Stimulated activated CD4-positive, alpha-beta T cell treated with anti-CD3 and anti-CD28 coated beads, Interleukin-4, amount 100 ng/mL, for 24 hours (primary cell): ENCODE results near the gene ERGIC3.

ENCODE experiments used
- DNase-seq: peaks from one replicate; pipeline ENCODE4 v3.0.0-alpha.2; 2020

ERGIC3 gene

GRCh38 chr20:35562541-35563110, 20.7 kb downstream of the ERGIC3 start:
- DNase-seq, result no peak

DNA sequence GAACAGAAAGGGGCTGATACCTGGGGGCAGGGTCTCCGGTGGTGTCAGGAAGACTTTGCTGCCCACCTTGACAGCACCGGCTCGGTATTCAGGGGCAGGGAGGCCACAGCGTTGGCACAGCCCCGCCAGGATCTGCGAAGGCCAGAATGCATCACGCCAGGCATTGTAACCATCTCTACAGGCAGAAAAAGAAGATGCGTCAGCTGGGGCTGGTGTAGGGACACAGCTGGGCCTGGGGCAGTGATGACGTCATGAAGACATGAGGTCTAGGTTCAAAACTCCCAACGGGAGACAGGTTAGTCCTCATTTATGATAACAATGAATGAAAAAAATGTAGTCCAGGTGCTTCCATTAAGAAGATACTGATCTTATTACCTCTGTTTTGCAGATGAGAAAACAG, 22.0 kb downstream of the ERGIC3 start:
- no peak for DNase-seq

GRCh38 chr20:35564905-35565304, 23.0 kb downstream of the ERGIC3 start:
- no peak for DNase-seq

- no peak for DNase-seq
These were observed 26.8 kb downstream of the ERGIC3 start for GRCh38 chr20:35568645-35569044.

- no peak for DNase-seq
These were observed 29.7 kb downstream of the ERGIC3 start for GRCh38 chr20:35571555-35571954.

- DNase-seq, result no peak
These were observed 31.0 kb downstream of the ERGIC3 start for GRCh38 chr20:35572838-35573237.

GRCh38 chr20:35575958-35576357, 34.1 kb downstream of the ERGIC3 start:
- DNase-seq, result no peak

DNA sequence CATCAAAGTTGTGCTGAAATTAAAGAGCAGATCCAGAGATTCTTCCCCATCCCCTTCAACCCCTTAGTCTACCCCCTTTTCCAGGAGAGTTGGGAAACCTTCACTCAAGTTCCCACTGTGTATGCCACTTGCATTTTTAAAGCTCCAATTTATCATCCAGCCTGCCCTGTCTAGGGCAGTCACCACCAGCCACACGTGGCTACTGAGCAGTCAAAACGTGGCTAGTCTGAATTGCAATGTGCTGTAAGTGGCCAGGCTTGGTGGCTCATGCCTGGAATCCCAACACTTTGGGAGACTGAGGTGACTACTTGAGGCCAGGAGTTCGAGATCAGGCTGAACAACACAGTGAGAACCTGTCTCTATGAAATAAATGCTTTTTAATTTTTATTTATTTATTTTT, 34.9 kb downstream of the ERGIC3 start:
- no peak for DNase-seq

DNA sequence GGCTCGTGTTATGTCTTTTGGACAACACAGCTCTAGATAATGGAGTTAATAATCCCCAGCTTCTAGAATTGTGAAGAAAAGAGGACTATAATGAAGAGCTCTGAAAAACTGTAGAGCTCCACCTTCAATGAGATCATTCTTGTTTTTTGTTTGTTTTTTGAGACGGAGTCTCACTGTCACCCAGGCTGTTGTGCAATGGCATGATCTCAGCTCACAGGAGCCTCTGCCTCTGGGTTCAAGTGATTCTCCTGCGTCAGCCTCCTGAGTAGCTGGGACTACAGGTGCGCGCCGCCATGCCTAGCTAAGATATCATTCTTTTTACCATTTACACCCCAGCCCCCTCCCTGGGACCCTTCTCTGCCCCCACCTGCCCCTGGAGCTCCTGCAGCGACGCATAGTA, 36.6 kb downstream of the ERGIC3 start:
- DNase-seq, result no peak

DNA sequence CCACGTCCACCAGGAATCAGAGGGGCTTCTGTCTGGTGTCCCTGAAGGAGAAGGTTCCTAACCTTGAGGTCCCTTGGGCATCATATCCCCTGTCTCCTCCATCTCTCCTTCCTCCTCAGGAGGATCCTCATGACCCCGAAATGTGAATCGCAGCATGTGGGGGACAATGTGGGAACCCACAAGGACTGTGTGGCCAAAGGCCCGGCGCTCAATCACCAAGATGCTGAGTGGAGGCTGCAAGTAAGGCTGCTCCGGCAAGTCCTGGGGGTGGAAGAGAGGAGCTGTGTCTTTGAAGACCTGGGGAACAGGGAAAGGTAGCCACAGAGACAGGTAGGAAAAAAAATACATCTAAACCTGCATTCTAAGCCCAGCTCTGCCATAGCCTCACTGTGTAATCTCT, 37.3 kb downstream of the ERGIC3 start:
- no peak for DNase-seq

DNA sequence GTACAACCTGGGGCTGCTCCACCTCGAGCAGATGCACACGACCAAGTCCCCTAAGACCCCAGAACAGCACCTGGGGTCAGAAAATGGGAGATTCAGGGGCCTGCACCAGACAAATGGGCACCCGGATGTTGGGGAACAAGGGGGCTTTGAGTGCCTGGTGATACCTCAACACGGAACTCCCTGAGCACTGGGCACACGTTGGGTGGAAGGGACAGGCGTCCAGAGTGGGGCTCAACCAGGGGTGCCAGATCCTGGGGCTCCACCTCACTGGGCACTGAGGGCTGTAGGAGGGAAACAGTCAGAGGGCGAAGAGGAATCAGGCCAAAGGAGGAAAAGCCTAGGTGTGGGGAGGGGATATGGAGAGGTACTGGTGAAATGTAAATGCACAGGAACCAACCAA, 40.3 kb downstream of the ERGIC3 start:
- DNase-seq, result no peak

- DNase-seq, result no peak
These were observed 41.0 kb downstream of the ERGIC3 start for GRCh38 chr20:35582741-35583404.

DNA sequence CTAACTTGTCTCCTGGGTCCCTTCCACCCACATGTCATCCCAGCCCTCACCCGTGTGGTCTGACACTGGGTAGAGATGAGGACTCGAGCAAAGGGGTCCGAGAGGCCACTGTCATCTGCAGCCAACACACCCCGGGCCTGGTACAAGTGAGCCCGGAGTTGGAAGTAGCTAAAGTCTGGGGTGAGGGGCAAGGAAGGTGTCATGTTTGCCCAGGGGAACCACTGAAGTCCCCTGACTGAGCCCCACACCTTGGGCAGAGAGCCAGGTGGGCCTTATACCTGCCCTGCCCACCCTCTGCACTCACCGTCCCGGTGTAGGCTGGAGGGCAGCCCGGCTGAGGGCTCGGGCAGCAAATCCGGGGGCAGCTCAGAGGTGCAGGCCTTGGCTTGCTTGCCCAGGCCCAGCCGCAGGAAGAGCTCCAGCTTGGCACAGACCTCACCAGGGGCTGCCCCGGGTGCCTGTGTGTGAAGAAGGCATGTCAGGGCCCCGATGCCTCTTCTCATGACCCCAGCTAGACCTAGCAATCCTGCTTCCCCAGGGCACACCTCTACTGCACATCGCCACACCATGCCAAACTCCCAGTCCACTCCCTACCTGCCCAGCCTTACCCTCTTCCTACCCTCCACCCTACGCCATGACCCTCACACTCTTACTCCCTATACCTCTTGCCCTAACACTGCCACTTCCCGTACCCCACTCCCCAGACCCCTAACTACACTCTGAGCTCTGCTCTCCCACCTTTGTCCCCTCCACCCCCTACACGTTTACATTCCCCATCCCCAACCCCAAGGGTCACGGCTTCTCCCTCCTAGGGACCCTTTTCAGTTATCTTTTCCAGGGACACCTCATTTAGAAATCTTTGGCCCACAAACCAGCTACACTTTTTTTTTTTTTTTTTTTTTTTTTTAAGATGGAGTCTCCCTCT, 42.0 kb downstream of the ERGIC3 start:
- no peak for DNase-seq

DNA sequence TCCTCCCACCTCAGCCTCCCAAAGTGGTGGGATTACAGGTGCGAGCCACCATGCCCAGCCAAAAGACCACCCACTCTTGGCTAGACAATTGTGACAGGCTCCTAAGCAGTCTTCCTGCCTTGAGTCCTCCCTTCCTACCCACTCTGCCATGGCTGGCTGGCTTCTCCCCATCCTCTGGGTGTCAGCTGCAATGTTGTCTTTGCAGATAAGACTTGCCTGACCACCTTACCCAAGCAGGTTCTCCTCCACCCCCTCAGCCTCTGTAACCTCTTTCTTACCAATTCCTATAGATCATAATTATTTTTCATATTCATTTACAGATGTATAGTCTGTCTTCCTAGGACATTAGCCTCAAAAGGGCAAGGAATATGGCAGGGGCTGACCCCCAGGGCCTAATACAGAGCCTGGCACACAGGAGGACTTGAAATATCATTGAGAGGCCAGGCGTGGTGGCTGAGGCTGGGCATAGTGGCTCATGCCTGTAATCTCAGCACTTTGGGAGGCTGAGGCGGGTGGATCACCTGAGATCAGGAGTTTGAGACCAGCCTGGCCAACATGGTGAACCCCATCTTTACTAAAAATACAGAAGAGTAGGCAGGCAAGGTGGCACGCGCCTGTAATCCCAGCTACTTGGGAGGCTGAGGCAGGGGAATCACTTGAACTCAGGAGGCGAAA, 45.0 kb downstream of the ERGIC3 start:
- no peak for DNase-seq

DNA sequence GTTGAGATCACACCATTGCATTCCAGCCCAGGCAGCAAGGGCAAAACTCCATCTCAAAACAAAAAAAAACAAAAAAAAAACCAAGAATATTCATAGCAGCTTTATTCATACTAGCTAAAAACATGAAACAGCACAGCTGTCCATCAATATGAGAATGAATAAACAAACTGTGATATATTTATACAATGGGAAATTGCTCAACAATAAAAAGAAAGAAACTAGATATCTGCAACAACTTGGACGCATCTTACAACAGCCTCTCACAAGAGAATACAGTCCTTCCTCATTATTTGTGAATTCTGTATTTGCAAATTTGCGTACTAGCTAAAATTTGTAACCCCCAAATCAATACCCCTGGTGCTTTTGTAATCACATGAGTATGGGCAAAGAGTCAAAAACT, 45.6 kb downstream of the ERGIC3 start:
- no peak for DNase-seq

GRCh38 chr20:35588397-35588796, 46.5 kb downstream of the ERGIC3 start:
- no peak for DNase-seq

- no peak for DNase-seq
These were observed 50.6 kb downstream of the ERGIC3 start for GRCh38 chr20:35592339-35592974.

DNA sequence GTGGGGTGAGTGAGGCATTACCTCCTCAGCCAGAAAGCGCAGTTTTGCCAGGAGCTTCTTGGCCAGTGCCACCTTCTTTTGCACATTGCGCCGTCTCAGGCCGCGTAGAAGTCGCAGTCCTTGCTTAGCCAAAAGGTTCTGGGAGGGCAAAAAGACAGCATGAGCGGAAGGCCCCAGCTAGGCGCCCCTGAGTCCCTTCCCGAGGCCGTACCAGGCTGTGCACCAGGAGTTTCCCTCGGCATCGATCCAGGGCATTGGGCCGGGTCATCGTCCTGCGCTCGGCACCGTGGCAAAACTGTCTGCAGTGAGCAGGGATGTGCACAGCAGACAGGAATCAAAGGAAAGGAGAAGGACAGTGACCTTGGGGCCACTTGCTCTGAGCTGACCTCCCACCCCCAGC, 53.6 kb downstream of the ERGIC3 start:
- DNase-seq, result no peak

GRCh38 chr20:35595901-35596300, 54.0 kb downstream of the ERGIC3 start:
- no peak for DNase-seq

GRCh38 chr20:35597186-35597585, 55.3 kb downstream of the ERGIC3 start:
- no peak for DNase-seq

DNA sequence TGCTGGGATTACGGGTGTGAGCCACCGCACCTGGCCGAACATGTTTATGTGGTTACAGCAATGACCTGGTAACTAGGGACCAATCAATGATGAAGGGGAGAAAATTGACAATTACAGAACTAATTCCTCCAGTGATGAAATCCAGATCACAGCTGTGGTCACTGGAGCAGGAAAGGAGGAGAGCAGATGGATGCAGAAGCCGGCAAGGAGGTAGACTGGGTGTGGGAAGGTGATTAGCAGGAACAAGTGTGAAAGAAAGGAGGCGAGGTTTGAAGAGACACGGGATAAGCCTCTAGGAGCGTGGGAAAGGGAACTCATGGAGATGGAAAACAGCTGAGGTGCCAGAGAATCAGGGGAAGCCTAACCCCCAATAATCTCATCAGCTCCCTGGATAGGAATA, 56.6 kb downstream of the ERGIC3 start:
- DNase-seq, result no peak

GRCh38 chr20:35598899-35599775, 57.3 kb downstream of the ERGIC3 start:
- no peak for DNase-seq
